HCT116 (cell line): ENCODE data around the gene WASHC1. TPM values are rescaled to one million over a fixed set of nuclear protein-coding genes. Genes with fewer than 3 reads are reported as not detected.
A peak's percentile ranks its signal among the peaks of the same experiment; 100 is the strongest.
"Not testable (repeated sequence)": the region's sequence is repeated elsewhere in the genome, so short reads cannot be mapped to it uniquely, and the experiment has no call there.

ENCODE experiments used
- ATAC-seq: fragments of 200-7000 bp; cut with Tn5 transposase; 2 replicates; pipeline ENCODE4 v1.9.1; 2020; ENCODE audit warnings: mild to moderate bottlenecking, moderate library complexity
- BruUV-seq: library from RNA; stranded (reverse); fragments of 400-500 nt; replicated peaks from 2 replicates; lab custom pipeline; 2021; lab: Mats Ljungman, UMichigan
- CTCF ChIA-PET: fragments of 300-600 bp; sonication (Branson Sonifier 250); formaldehyde crosslinking; loops from one replicate; lab custom pipeline; 2021; ENCODE audit warnings: antibody characterized with exemption; lab: Charles Lee
- POLR2A ChIA-PET: fragments of 300-600, 350-600 bp; sonication (Branson Sonifier 250); formaldehyde crosslinking; loops from one replicate; lab custom pipeline; 2021; ENCODE audit warnings: antibody characterized with exemption; lab: Charles Lee
- RAD21 ChIA-PET, 2 experiments: fragments of 300-600 bp; sonication (Branson Sonifier 250); formaldehyde crosslinking; loops; one replicate each; lab custom pipeline; 2023; ENCODE audit warnings: low total read pairs in 2 of 2; ENCODE audit not compliant: uncharacterized antibody in 2 of 2, unreplicated experiment in 2 of 2, low non-redundant PET in 1 of 2; lab: Charles Lee
- DNase-seq: peaks from one replicate; pipeline ENCODE4 v3.0.0-alpha.2; 2010; ENCODE audit warnings: low read depth, low spot score
- H2AFZ ChIP-seq: fragments of 200-600 bp; shearing (Covaris generic), sonication (generic); 2 replicates; pipeline ENCODE4 v1.6.1; 2017; ENCODE audit warnings: low read depth, mixed run types, mixed read lengths, antibody characterized with exemption, low read length; ENCODE audit not compliant: poor library complexity, severe bottlenecking
- H3K27ac ChIP-seq: 2 replicates; pipeline ENCODE4 v1.5.1; 2012; ENCODE audit warnings: low read depth, low read length
- H3K27me3 ChIP-seq: fragments of 200-600 bp; sonication (generic); 2 replicates; pipeline ENCODE4 v1.6.1; 2016; ENCODE audit warnings: mixed run types, low read length, mixed read lengths; ENCODE audit not compliant: insufficient read depth
- H3K36me3 ChIP-seq, 2 experiments: fragments of 200-500 bp in 1 of 2; fragments of 200-600 bp in 1 of 2; sonication (Bioruptor generic) in 1 of 2; sonication (generic) in 1 of 2; 2 replicates each; pipeline versions ENCODE4 v1.5.1 to v1.6.1; 2014 to 2016; ENCODE audit warnings: low read length in 2 of 2, inconsistent platforms in 1 of 2, mixed read lengths in 1 of 2, mixed run types in 1 of 2; ENCODE audit not compliant: insufficient read depth in 2 of 2, control insufficient read depth in 1 of 2
- H3K4me1 ChIP-seq, 2 experiments: fragments of 200-600 bp in 1 of 2; sonication (generic) in 1 of 2; 2 replicates each; pipeline versions ENCODE4 v1.5.1 to v1.6.1; 2012 to 2017; ENCODE audit warnings: low read length in 2 of 2, inconsistent platforms in 1 of 2, mild to moderate bottlenecking in 1 of 2, mixed read lengths in 1 of 2, mixed run types in 1 of 2, moderate library complexity in 1 of 2; ENCODE audit not compliant: insufficient read depth in 2 of 2, control insufficient read depth in 1 of 2
- H3K4me2 ChIP-seq: fragments of 200-600 bp; sonication (generic); 2 replicates; pipeline ENCODE4 v1.6.1; 2017; ENCODE audit warnings: mixed run types, low read length, mixed read lengths
- H3K4me3 ChIP-seq, 2 experiments: fragments of 200-600 bp in 1 of 2; sonication (generic) in 1 of 2; replicated peaks in 1 of 2; 2 replicates each; pipeline ENCODE4 v1.5.1; 2011 to 2016; ENCODE audit warnings: low read length in 2 of 2, control low read depth in 1 of 2, low read depth in 1 of 2, mild to moderate bottlenecking in 1 of 2, mixed read lengths in 1 of 2, mixed run types in 1 of 2
- H3K79me2 ChIP-seq: fragments of 200-600 bp; sonication (generic); 2 replicates; pipeline ENCODE4 v1.6.1; 2017; ENCODE audit warnings: mild to moderate bottlenecking, mixed run types, low read length, moderate library complexity, mixed read lengths; ENCODE audit not compliant: insufficient read depth
- H3K9ac ChIP-seq: fragments of 200-600 bp; sonication (generic); 2 replicates; pipeline ENCODE4 v1.6.1; 2016; ENCODE audit warnings: low read length, mixed read lengths
- H3K9me2 ChIP-seq: fragments of 200-600 bp; sonication (generic), shearing (Covaris generic); 2 replicates; pipeline ENCODE4 v1.6.1; 2017; ENCODE audit warnings: mixed run types, mild to moderate bottlenecking, moderate library complexity; ENCODE audit not compliant: insufficient read depth
- H3K9me3 ChIP-seq, 2 experiments: fragments of 200-500 bp in 1 of 2; fragments of 200-600 bp in 1 of 2; sonication (Bioruptor generic) in 1 of 2; sonication (generic) in 1 of 2; 2 replicates each; pipeline ENCODE4 v1.6.1; 2014 to 2017; ENCODE audit warnings: low read length in 2 of 2, mixed read lengths in 2 of 2, inconsistent platforms in 1 of 2, low read depth in 1 of 2, mild to moderate bottlenecking in 1 of 2, mixed run types in 1 of 2, moderate library complexity in 1 of 2; ENCODE audit not compliant: control insufficient read depth in 1 of 2, insufficient read depth in 1 of 2
- H4K20me1 ChIP-seq: fragments of 200-600 bp; sonication (generic), shearing (Covaris generic); 2 replicates; pipeline ENCODE4 v1.6.1; 2017; ENCODE audit warnings: mixed run types, mild to moderate bottlenecking, moderate library complexity; ENCODE audit not compliant: insufficient read depth
- TCF7L2 ChIP-seq: IDR thresholded peaks from 2 replicates; pipeline ENCODE4 v1.7.0; 2011; ENCODE audit warnings: borderline replicate concordance, inconsistent platforms; ENCODE audit not compliant: insufficient read depth, insufficient read length; ENCODE audit errors: extremely low read depth
- intact Hi-C: fragments of 100-400 bp; cut with micrococcal nuclease; formaldehyde crosslinking; loops from 2 replicates; pipeline ENCODE4 v1.10.0; 2022
- total RNA-seq: library from RNA; stranded (reverse); gene quantifications from one replicate; pipeline ENCODE4 v1.2.1, GENCODE V29; 2021; ENCODE audit not compliant: unreplicated experiment

WASHC1 gene
- total RNA-seq, 1 experiment from 2014 or later: 29.6 TPM

DNA sequence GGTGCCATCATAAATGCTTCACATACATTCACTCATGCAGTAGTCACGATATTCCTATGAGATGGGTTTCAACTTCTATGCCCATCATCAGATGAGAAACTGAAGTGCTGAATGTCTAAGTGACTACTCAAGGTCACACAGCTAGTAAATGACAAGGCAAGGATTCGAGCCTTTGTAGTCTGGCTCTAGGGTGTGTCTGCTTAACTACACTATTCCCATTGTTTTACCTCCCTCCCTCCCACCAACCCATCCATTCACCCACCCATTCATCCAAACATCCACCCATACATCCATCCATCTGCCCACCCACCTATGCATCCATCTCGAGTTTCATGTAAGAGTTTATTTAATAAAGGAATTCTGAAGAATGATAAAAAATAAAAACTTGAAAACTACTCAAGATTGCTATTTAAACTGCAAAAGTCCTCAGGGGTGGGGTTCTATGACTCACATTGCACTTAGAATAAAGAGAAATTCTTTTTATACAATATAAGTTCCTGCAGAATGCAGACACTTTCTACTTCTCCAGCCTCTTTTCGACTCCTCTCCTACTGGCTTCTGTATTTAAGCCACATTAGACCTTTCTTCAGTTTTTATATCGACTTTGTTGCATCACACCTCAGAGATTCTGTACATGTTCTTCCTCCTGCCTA lies 19.1 kb upstream of the WASHC1 start:
- H4K20me1 ChIP-seq, CTCF ChIA-PET, BruUV-seq, RAD21 ChIA-PET, H3K9ac ChIP-seq, H3K4me3 ChIP-seq, H3K36me3 ChIP-seq, H3K4me1 ChIP-seq, H3K9me3 ChIP-seq, DNase-seq, H3K79me2 ChIP-seq, POLR2A ChIA-PET, H3K27me3 ChIP-seq, intact Hi-C loops, H3K4me2 ChIP-seq, H3K27ac ChIP-seq, H3K9me2 ChIP-seq, H2AFZ ChIP-seq: not testable (repeated sequence)
- peak; percentile 42 for TF ChIP-seq TCF7L2
- peak; percentile 66 for ATAC-seq

DNA sequence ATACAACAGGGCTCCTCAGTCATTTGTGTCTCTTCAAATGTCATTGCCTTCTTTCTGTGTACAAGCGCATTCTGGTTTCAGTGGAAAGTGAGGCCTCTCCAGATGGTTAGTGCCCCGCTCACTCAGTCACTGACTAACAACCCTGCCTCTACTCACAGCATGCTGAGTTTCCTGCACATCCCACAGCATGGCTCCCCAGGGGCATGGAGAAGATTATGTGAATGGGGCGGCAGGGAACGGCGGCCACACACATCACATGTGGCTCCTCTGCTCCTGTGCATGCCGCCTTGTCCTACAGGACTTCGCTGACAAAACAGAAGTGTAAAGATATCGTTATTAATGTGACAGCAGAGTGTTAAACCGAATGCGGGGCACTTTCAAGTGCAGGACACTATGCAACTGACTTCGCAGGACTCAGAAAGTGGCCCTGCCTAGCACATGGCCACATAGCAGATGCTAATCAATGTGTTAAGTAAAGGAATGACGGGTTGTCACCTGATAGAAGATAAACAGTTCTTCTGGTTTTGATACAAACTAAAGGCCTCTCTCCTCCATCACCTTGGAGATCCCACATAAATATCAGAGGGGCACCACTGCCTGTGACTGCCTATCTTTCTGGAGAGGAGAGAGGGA lies 17.5 kb upstream of the WASHC1 start:
- POLR2A ChIA-PET, H3K4me1 ChIP-seq, H3K36me3 ChIP-seq, H3K9me2 ChIP-seq, H3K27ac ChIP-seq, DNase-seq, H3K4me2 ChIP-seq, H3K9ac ChIP-seq, H4K20me1 ChIP-seq, RAD21 ChIA-PET, H3K9me3 ChIP-seq, ATAC-seq, H3K4me3 ChIP-seq, H3K79me2 ChIP-seq, H3K27me3 ChIP-seq, H2AFZ ChIP-seq, CTCF ChIA-PET, intact Hi-C loops, BruUV-seq: not testable (repeated sequence)

DNA sequence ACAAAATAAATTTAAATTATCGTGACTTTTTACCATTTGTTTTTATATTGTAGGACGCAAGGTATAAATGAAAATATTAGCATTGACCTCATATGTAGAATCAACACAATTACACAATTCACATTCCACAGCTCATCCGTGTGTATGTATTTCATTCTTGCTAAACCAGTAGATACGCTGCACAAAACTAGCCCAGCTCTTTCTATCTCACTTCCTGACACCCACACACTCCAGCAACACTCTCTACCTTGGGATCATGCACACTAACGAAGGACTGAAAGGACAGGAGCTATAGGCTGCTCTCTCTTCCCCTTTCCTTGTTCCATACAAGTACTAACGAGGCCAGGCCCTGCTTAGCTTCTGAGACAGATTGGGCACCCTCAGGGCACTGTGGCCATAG lies 16.9 kb upstream of the WASHC1 start:
- H3K4me1 ChIP-seq, RAD21 ChIA-PET, H3K9ac ChIP-seq, H3K36me3 ChIP-seq, H3K27ac ChIP-seq, H3K27me3 ChIP-seq, CTCF ChIA-PET, H3K4me3 ChIP-seq, H4K20me1 ChIP-seq, POLR2A ChIA-PET, H3K9me3 ChIP-seq, H3K79me2 ChIP-seq, H3K4me2 ChIP-seq, H2AFZ ChIP-seq, ATAC-seq, H3K9me2 ChIP-seq, DNase-seq, intact Hi-C loops, BruUV-seq: not testable (repeated sequence)

DNA sequence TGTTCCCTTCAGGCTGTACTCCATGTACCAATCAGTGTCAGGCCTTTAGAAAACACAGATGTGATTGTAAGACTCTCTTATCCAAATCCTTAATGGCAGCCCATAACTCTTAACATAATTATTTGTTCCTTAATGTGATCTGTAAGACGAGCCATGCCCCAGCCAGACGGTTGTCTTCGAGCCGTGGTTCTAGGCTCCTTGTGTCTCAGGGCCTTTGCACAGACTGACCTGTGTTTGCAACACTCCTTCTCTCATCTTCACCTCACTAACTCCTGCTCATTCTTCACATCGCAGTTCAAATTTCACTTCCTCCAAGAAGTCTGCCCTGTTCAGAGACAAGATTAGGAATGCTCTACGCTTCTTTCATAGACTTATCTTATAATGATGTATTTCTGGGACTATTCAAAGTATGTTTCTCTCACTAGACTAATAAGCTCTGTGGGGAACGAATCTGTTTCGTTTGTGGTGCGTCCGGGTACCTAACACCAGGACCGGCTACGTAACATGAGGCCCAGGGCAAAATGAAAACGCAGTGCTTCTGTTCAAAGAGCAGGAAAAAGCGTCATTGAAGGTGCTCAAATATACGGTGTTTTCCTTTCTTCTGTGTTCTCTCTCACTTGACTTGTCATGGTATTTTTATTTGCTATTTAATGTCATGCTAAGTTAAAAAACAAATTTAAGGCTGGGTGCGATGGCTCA lies 16.1 kb upstream of the WASHC1 start:
- H3K4me3 ChIP-seq, BruUV-seq, H3K9ac ChIP-seq: not testable (repeated sequence)

More for the DNA sequence above, 16.1 kb upstream of the WASHC1 start:
- H2AFZ ChIP-seq, CTCF ChIA-PET, RAD21 ChIA-PET, H3K9me3 ChIP-seq, ATAC-seq, DNase-seq, H3K27ac ChIP-seq, H3K79me2 ChIP-seq, H3K9me2 ChIP-seq, H4K20me1 ChIP-seq, H3K36me3 ChIP-seq, H3K27me3 ChIP-seq, POLR2A ChIA-PET, H3K4me2 ChIP-seq, intact Hi-C loops, H3K4me1 ChIP-seq: not testable (repeated sequence)
